Keratinocyte (primary cell): ENCODE results near the gene RBFOX2. TPM values are rescaled to one million over a fixed set of nuclear protein-coding genes. Genes with fewer than 3 reads are reported as not detected.
A peak's percentile ranks its signal among the peaks of the same experiment; 100 is the strongest.

Source experiments
- DNase-seq: peaks from one replicate; pipeline ENCODE4 v3.0.0-alpha.2; 2011; ENCODE audit warnings: low read depth, missing footprints, low spot score
- FAIRE-seq: peaks from 2 replicates; lab custom pipeline; 2011; peaks lifted over from hg19 to GRCh38; lab: Jason Lieb, UNC
- H2AFZ ChIP-seq: 2 replicates; pipeline ENCODE4 v1.6.0; 2012; ENCODE audit warnings: low read length, control low read depth, inconsistent platforms; ENCODE audit not compliant: control insufficient read depth
- H3K27ac ChIP-seq: 2 replicates; pipeline ENCODE4 v1.5.1; 2011; ENCODE audit warnings: low read length; ENCODE audit not compliant: control insufficient read depth, insufficient read depth
- H3K27me3 ChIP-seq: 3 replicates; pipeline ENCODE4 v1.6.0; 2011; ENCODE audit warnings: low read length; ENCODE audit not compliant: control insufficient read depth, insufficient read depth; ENCODE audit errors: extremely low read depth
- H3K36me3 ChIP-seq, 2 experiments: 2 replicates in 1 of 2; 3 replicates in 1 of 2; pipeline ENCODE4 v1.5.1; 2011; ENCODE audit warnings: low read length in 2 of 2, mild to moderate bottlenecking in 1 of 2; ENCODE audit not compliant: control insufficient read depth in 2 of 2, insufficient read depth in 2 of 2; ENCODE audit errors: extremely low read depth in 1 of 2
- H3K4me1 ChIP-seq: 3 replicates; pipeline ENCODE4 v1.5.1; 2011; ENCODE audit warnings: low read length; ENCODE audit not compliant: control insufficient read depth, insufficient read depth; ENCODE audit errors: extremely low read depth
- H3K4me2 ChIP-seq: 3 replicates; pipeline ENCODE4 v1.6.0; 2011; ENCODE audit warnings: low read depth, low read length; ENCODE audit not compliant: control insufficient read depth, insufficient read depth; ENCODE audit errors: extremely low read depth
- H3K4me3 ChIP-seq, 3 experiments: fragments of 200-600 bp in 1 of 3; sonication (generic) in 1 of 3; 2 replicates in 2 of 3; 3 replicates in 1 of 3; pipeline ENCODE4 v1.5.1; 2011 to 2016; ENCODE audit warnings: low read length in 3 of 3, mild to moderate bottlenecking in 3 of 3, control low read depth in 2 of 3, inconsistent platforms in 1 of 3, low read depth in 1 of 3, mixed read lengths in 1 of 3, mixed run types in 1 of 3, moderate library complexity in 1 of 3; ENCODE audit not compliant: control insufficient read depth in 2 of 3, insufficient read depth in 2 of 3; ENCODE audit errors: extremely low read depth in 1 of 3
- H3K79me2 ChIP-seq: 2 replicates; pipeline ENCODE4 v1.6.0; 2012; ENCODE audit warnings: low read length; ENCODE audit not compliant: control insufficient read depth, insufficient read depth
- H3K9ac ChIP-seq: 3 replicates; pipeline ENCODE4 v1.6.0; 2011; ENCODE audit warnings: low read length; ENCODE audit not compliant: control insufficient read depth, insufficient read depth; ENCODE audit errors: extremely low read depth
- H3K9me1 ChIP-seq: 3 replicates; pipeline ENCODE4 v1.6.0; 2011; ENCODE audit warnings: low read length; ENCODE audit not compliant: control insufficient read depth, insufficient read depth; ENCODE audit errors: extremely low read depth
- H3K9me3 ChIP-seq: 2 replicates; pipeline ENCODE4 v1.5.1; 2012; ENCODE audit warnings: low read depth, low read length; ENCODE audit not compliant: control insufficient read depth
- H4K20me1 ChIP-seq: 3 replicates; pipeline ENCODE4 v1.6.0; 2011; ENCODE audit warnings: low read length; ENCODE audit not compliant: control insufficient read depth, insufficient read depth; ENCODE audit errors: extremely low read depth
- CTCF ChIP-seq, 3 experiments: IDR thresholded peaks in 1 of 3; conservative IDR thresholded peaks in 1 of 3; optimal IDR thresholded peaks in 1 of 3; 2 replicates in 2 of 3; 3 replicates in 1 of 3; pipeline versions ENCODE3 to v1.5.1; 2011; ENCODE audit warnings: low read length in 3 of 3, mild to moderate bottlenecking in 3 of 3, moderate library complexity in 2 of 3, control low read depth in 1 of 3, inconsistent platforms in 1 of 3; ENCODE audit not compliant: insufficient read depth in 2 of 3; ENCODE audit errors: extremely low read depth in 1 of 3
- EZH2 ChIP-seq: IDR thresholded peaks from one replicate; pipeline ENCODE4 v1.6.1; 2012; ENCODE audit warnings: inconsistent platforms, mild to moderate bottlenecking, low read length, moderate library complexity
- dilution Hi-C: fragments of 300-500 bp; cut with MboI; formaldehyde crosslinking; loops from one replicate; pipeline ENCODE4 v1.7.0; 2020; ENCODE audit warnings: low sequenced_read_pairs; ENCODE audit not compliant: extremely low pct_ligation_motif_present
- polyA plus RNA-seq, 5 experiments: library from polyadenylated mRNA; depleted of rRNA in 3 of 5; stranded (reverse) in 3 of 5; stranded (forward) in 1 of 5; unstranded in 1 of 5; fragments of >200 nt; gene quantifications; 1 replicate in 1 of 5; 2 replicates in 3 of 5; 3 replicates in 1 of 5; pipeline versions ENCODE4 v1.2.1 to v1.2.3, GENCODE V29; 2011 to 2012; ENCODE audit warnings: missing spikeins in 2 of 5, low read depth in 1 of 5, low replicate concordance in 1 of 5

Gene RBFOX2
- polyA plus RNA-seq, 1 donor (not counting 4 experiments of a cell fraction or from before 2014, with no cell fraction given): 118 TPM

GRCh38 chr22:35914357-35914664 lies 114.3 kb downstream of the RBFOX2 start:
- DNase-seq (no peak), FAIRE-seq (no peak)
- no peaks in the 10 kb centered on the region for H3K9me3 ChIP-seq
- H3K79me2 ChIP-seq: peaks cover 71% of the 10 kb centered on the region
- H3K27me3 ChIP-seq: no peaks in the 10 kb centered on the region
- dilution Hi-C loops: no loop called here
- H3K27ac ChIP-seq: peak overlapping the region; percentile 88
- H3K4me3 ChIP-seq: peak overlapping the region in 2 of 3 experiments; percentile 70 to 73
- no peak for TF ChIP-seq EZH2
- no peak for TF ChIP-seq CTCF (optimal IDR thresholded peaks at IDR 0.05 in 1 of 3, IDR thresholded peaks at IDR 0.05 in 1 of 3, conservative IDR thresholded peaks at IDR 0.05 in 1 of 3; ENCODE audit: extremely low read depth in 1 of 3, insufficient read depth in 2 of 3, low read length in 3 of 3)
- no peaks in the 10 kb centered on the region for H3K36me3 ChIP-seq
- H4K20me1 ChIP-seq: no peaks in the 10 kb centered on the region
- H3K9ac ChIP-seq: peak overlapping the region; percentile 80
- peak overlapping the region; percentile 42 for H2AFZ ChIP-seq
- peak overlapping the region; percentile 99 for H3K4me2 ChIP-seq
- H3K4me1 ChIP-seq: peaks cover 65% of the 10 kb centered on the region
- no peaks in the 10 kb centered on the region for H3K9me1 ChIP-seq

GRCh38 chr22:35913925-35914324 lies 114.7 kb downstream of the RBFOX2 start:
- no peak for DNase-seq
- Histone ChIP-seq H3K79me2 (peaks cover 69% of the 10 kb centered on the region), H3K4me1 (peaks cover 65% of the 10 kb centered on the region), H3K4me2 (peak overlapping the region; percentile 99), H3K9me3 (no peaks in the 10 kb centered on the region), H3K27me3 (no peaks in the 10 kb centered on the region), H3K27ac (peak overlapping the region; percentile 88), H3K9ac (no peak overlapping the region), H2AFZ (no peak overlapping the region), H3K4me3 (no peak overlapping the region), H4K20me1 (no peaks in the 10 kb centered on the region), H3K9me1 (no peaks in the 10 kb centered on the region), H3K36me3 (no peaks in the 10 kb centered on the region)
- dilution Hi-C loops: no loop called here
- FAIRE-seq: no peak
- TF ChIP-seq CTCF (optimal IDR thresholded peaks at IDR 0.05 in 1 of 3, IDR thresholded peaks at IDR 0.05 in 1 of 3, conservative IDR thresholded peaks at IDR 0.05 in 1 of 3; ENCODE audit: extremely low read depth in 1 of 3, insufficient read depth in 2 of 3, low read length in 3 of 3) (no peak), EZH2 (no peak)
